Measurements from ENCODE around the gene ZNF761.
"Not testable (repeated sequence)": the region's sequence is repeated elsewhere in the genome, so short reads cannot be mapped to it uniquely, and the experiment has no call there.

ZNF761 gene

GRCh38 chr19:53460131-53460721 lies 28.4 kb downstream of the ZNF761 start:
- DNase-seq (ENCODE audit: low spot score) = not testable (repeated sequence)

- no peak for DNase-seq (ENCODE audit: low spot score)
Measured at GRCh38 chr19:53461866-53462265, 30.1 kb downstream of the ZNF761 start.

GRCh38 chr19:53462861-53463260 lies 31.1 kb downstream of the ZNF761 start:
- no peak for DNase-seq (ENCODE audit: low spot score)

GRCh38 chr19:53463263-53463662 lies 31.5 kb downstream of the ZNF761 start:
- DNase-seq (ENCODE audit: low spot score) = no peak

GRCh38 chr19:53466726-53467484 lies 35.1 kb downstream of the ZNF761 start:
- DNase-seq (ENCODE audit: low spot score) = no peak

- DNase-seq (ENCODE audit: low spot score) = peak; percentile 44
Measured at GRCh38 chr19:53467485-53468262, 35.9 kb downstream of the ZNF761 start, which contains the start of gene ZNF813. ZNF813 (plus strand) TSS chr19:53467733; CDS start chr19:53483823, 16,090 bp downstream.

GRCh38 chr19:53468628-53469027 lies 36.8 kb downstream of the ZNF761 start:
- not testable (repeated sequence) for DNase-seq (ENCODE audit: low spot score)

GRCh38 chr19:53471916-53472315 lies 40.1 kb downstream of the ZNF761 start:
- DNase-seq (ENCODE audit: low spot score) = no peak

GRCh38 chr19:53474832-53475231 lies 43.0 kb downstream of the ZNF761 start:
- DNase-seq (ENCODE audit: low spot score) = not testable (repeated sequence)

- not testable (repeated sequence) for DNase-seq (ENCODE audit: low spot score)
Measured at GRCh38 chr19:53475470-53475869, 43.7 kb downstream of the ZNF761 start.

- DNase-seq (ENCODE audit: low spot score) = not testable (repeated sequence)
Measured at GRCh38 chr19:53483751-53484150, 52.0 kb downstream of the ZNF761 start.

- no peak for DNase-seq (ENCODE audit: low spot score)
Measured at GRCh38 chr19:53485046-53486004, 53.5 kb downstream of the ZNF761 start.

- DNase-seq (ENCODE audit: low spot score) = no peak
Measured at GRCh38 chr19:53492153-53492552, 60.4 kb downstream of the ZNF761 start.

- DNase-seq (ENCODE audit: low spot score) = not testable (repeated sequence)
Measured at GRCh38 chr19:53497311-53498023, 65.7 kb downstream of the ZNF761 start.

GRCh38 chr19:53498024-53498395 lies 66.2 kb downstream of the ZNF761 start:
- not testable (repeated sequence) for DNase-seq (ENCODE audit: low spot score)

- DNase-seq (ENCODE audit: low spot score) = not testable (repeated sequence)
Measured at GRCh38 chr19:53503151-53503550, 71.4 kb downstream of the ZNF761 start.

GRCh38 chr19:53503671-53504364 lies 72.0 kb downstream of the ZNF761 start:
- not testable (repeated sequence) for DNase-seq (ENCODE audit: low spot score)

GRCh38 chr19:53504365-53504703 lies 72.5 kb downstream of the ZNF761 start:
- not testable (repeated sequence) for DNase-seq (ENCODE audit: low spot score)

GRCh38 chr19:53504885-53505284 lies 73.1 kb downstream of the ZNF761 start:
- no peak for DNase-seq (ENCODE audit: low spot score)

- no peak for DNase-seq (ENCODE audit: low spot score)
Measured at GRCh38 chr19:53506728-53507127, 74.9 kb downstream of the ZNF761 start.
